H1 (cell line): ENCODE measurements around the gene DVL2. TPM values are rescaled to one million over a fixed set of nuclear protein-coding genes. Genes with fewer than 3 reads are reported as not detected.

Experiments used
- ASH2L ChIP-seq: fragments of 200-600, 300-600 bp; sonication (generic); IDR thresholded peaks from one replicate; pipeline ENCODE4 v1.7.1; 2017; ENCODE audit warnings: low read length
- BCL11A ChIP-seq, 2 experiments: IDR thresholded peaks; one replicate each; pipeline ENCODE4 v1.6.1; 2011; ENCODE audit warnings: low read depth in 2 of 2, low read length in 2 of 2, mild to moderate bottlenecking in 2 of 2
- BRCA1 ChIP-seq: IDR thresholded peaks from 2 replicates; pipeline ENCODE4 v1.6.1; 2012; ENCODE audit warnings: low read depth, low read length, improper control_type of control experiment
- CHD1 ChIP-seq: IDR thresholded peaks from 2 replicates; pipeline ENCODE4 v1.6.1; 2012; ENCODE audit warnings: low read depth, low read length, improper control_type of control experiment
- EZH2 ChIP-seq: fragments of 200-600 bp; sonication (generic); IDR thresholded peaks from 2 replicates; pipeline ENCODE4 v1.7.1; 2012; ENCODE audit warnings: low read depth, mild to moderate bottlenecking, moderate library complexity, low read length, inconsistent platforms; ENCODE audit not compliant: severe bottlenecking
- KDM5A ChIP-seq: fragments of 200-600 bp; IDR thresholded peaks from 2 replicates; pipeline ENCODE4 v1.7.1; 2012; ENCODE audit warnings: mild to moderate bottlenecking, low read length, inconsistent platforms, mixed read lengths
- POLR2AphosphoS5 ChIP-seq: IDR thresholded peaks from 2 replicates; pipeline ENCODE4 v1.6.1; 2011; ENCODE audit warnings: low read depth, low read length
- TEAD4 ChIP-seq: IDR thresholded peaks from 2 replicates; pipeline ENCODE4 v1.6.1; 2012; ENCODE audit warnings: low read depth, low read length, inconsistent platforms, mixed read lengths
- polyA plus RNA-seq, 7 experiments: library from polyadenylated mRNA; depleted of rRNA in 3 of 7; stranded (reverse) in 5 of 7; unstranded in 2 of 7; fragments of >200 nt in 5 of 7; fragments of 200-250 nt in 2 of 7; gene quantifications; 1 replicate in 5 of 7; 2 replicates in 1 of 7; 4 replicates in 1 of 7; pipeline versions ENCODE4 v1.2.1 to v1.2.3, GENCODE V29; 2011 to 2013; ENCODE audit warnings: missing spikeins in 2 of 7, mixed read lengths in 2 of 7
- total RNA-seq: library from RNA; stranded (reverse); fragmentation: NEBNext Ultra II Directional; extraction: Animal tissue kit (Norgen Biotek cat#: 25700); gene quantifications from 2 replicates; pipeline ENCODE4 v1.2.1, GENCODE V29; 2021
- TF ChIP-seq, protein P1 (sequence below): fragments of 300-600 bp; sonication (generic); IDR thresholded peaks from 2 replicates; pipeline ENCODE4 v1.7.1; 2012; ENCODE audit warnings: low read length, moderate library complexity, mild to moderate bottlenecking, inconsistent platforms; ENCODE audit not compliant: insufficient replicate concordance
- TF ChIP-seq, protein P2 (sequence below): IDR thresholded peaks from 2 replicates; pipeline ENCODE4 v1.6.1; 2011; ENCODE audit warnings: low read depth, mild to moderate bottlenecking, low read length; ENCODE audit not compliant: insufficient read depth

Gene DVL2
- total and polyA plus RNA-seq, 2 of the 8 experiments (the other 6 are each of a cell fraction or from before 2014, with no cell fraction given): 19.0 to 59.6 TPM

DNA sequence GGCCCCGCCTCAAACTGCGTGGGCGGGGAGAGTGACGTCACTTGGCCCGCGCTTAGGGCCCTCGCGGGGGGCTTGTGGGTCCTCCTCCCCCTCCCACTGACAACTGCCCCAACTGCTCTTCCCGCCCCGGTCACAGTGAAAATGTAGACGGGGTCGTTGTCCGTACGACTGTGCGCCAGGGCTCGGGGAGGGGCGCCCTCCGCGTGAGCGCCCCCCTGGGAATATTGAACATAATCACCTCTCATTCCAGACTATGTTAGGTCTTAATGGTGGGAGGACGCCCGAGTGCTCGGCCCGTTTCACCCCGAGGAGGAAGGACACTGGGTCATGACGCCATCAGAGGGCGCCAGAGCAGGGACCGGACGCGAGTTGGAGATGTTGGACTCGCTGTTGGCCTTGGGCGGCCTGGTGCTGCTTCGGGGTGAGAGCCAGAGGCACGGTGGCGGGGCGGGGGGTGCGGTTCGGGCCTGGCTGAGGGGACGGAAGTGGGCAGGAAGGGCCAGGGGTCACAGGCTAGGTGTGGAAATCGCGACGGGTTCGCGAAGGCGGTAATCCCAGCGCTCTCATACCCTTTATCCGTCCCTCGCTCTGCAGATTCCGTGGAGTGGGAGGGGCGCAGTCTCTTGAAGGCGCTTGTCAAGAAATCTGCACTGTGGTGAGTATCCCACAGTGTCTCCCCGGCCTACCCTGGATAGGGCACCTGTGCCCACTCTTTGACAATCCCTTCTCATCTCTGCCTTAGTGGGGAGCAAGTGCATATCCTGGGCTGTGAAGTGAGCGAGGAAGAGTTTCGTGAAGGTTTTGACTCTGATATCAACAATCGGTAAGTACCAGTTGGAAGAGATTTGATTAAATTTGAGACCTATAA is 18.1 kb upstream of the DVL2 start, which contains the start of gene ELP5 (continued):
- TF ChIP-seq, protein P1, sequence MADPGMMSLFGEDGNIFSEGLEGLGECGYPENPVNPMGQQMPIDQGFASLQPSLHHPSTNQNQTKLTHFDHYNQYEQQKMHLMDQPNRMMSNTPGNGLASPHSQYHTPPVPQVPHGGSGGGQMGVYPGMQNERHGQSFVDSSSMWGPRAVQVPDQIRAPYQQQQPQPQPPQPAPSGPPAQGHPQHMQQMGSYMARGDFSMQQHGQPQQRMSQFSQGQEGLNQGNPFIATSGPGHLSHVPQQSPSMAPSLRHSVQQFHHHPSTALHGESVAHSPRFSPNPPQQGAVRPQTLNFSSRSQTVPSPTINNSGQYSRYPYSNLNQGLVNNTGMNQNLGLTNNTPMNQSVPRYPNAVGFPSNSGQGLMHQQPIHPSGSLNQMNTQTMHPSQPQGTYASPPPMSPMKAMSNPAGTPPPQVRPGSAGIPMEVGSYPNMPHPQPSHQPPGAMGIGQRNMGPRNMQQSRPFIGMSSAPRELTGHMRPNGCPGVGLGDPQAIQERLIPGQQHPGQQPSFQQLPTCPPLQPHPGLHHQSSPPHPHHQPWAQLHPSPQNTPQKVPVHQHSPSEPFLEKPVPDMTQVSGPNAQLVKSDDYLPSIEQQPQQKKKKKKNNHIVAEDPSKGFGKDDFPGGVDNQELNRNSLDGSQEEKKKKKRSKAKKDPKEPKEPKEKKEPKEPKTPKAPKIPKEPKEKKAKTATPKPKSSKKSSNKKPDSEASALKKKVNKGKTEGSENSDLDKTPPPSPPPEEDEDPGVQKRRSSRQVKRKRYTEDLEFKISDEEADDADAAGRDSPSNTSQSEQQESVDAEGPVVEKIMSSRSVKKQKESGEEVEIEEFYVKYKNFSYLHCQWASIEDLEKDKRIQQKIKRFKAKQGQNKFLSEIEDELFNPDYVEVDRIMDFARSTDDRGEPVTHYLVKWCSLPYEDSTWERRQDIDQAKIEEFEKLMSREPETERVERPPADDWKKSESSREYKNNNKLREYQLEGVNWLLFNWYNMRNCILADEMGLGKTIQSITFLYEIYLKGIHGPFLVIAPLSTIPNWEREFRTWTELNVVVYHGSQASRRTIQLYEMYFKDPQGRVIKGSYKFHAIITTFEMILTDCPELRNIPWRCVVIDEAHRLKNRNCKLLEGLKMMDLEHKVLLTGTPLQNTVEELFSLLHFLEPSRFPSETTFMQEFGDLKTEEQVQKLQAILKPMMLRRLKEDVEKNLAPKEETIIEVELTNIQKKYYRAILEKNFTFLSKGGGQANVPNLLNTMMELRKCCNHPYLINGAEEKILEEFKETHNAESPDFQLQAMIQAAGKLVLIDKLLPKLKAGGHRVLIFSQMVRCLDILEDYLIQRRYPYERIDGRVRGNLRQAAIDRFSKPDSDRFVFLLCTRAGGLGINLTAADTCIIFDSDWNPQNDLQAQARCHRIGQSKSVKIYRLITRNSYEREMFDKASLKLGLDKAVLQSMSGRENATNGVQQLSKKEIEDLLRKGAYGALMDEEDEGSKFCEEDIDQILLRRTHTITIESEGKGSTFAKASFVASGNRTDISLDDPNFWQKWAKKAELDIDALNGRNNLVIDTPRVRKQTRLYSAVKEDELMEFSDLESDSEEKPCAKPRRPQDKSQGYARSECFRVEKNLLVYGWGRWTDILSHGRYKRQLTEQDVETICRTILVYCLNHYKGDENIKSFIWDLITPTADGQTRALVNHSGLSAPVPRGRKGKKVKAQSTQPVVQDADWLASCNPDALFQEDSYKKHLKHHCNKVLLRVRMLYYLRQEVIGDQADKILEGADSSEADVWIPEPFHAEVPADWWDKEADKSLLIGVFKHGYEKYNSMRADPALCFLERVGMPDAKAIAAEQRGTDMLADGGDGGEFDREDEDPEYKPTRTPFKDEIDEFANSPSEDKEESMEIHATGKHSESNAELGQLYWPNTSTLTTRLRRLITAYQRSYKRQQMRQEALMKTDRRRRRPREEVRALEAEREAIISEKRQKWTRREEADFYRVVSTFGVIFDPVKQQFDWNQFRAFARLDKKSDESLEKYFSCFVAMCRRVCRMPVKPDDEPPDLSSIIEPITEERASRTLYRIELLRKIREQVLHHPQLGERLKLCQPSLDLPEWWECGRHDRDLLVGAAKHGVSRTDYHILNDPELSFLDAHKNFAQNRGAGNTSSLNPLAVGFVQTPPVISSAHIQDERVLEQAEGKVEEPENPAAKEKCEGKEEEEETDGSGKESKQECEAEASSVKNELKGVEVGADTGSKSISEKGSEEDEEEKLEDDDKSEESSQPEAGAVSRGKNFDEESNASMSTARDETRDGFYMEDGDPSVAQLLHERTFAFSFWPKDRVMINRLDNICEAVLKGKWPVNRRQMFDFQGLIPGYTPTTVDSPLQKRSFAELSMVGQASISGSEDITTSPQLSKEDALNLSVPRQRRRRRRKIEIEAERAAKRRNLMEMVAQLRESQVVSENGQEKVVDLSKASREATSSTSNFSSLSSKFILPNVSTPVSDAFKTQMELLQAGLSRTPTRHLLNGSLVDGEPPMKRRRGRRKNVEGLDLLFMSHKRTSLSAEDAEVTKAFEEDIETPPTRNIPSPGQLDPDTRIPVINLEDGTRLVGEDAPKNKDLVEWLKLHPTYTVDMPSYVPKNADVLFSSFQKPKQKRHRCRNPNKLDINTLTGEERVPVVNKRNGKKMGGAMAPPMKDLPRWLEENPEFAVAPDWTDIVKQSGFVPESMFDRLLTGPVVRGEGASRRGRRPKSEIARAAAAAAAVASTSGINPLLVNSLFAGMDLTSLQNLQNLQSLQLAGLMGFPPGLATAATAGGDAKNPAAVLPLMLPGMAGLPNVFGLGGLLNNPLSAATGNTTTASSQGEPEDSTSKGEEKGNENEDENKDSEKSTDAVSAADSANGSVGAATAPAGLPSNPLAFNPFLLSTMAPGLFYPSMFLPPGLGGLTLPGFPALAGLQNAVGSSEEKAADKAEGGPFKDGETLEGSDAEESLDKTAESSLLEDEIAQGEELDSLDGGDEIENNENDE: no peak
- no peak for TF ChIP-seq CHD1
- TF ChIP-seq EZH2: no peak
- TF ChIP-seq, protein P2, sequence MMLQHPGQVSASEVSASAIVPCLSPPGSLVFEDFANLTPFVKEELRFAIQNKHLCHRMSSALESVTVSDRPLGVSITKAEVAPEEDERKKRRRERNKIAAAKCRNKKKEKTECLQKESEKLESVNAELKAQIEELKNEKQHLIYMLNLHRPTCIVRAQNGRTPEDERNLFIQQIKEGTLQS: no peak
- peak; percentile 92; the same call in 1 of the 2 replicates for TF ChIP-seq POLR2AphosphoS5
- TF ChIP-seq TEAD4: no peak
- peak; percentile 71 for TF ChIP-seq KDM5A
- peak; percentile 95 for TF ChIP-seq ASH2L
- TF ChIP-seq BRCA1: no peak
- TF ChIP-seq BCL11A (IDR thresholded peaks at IDR 0.05; ENCODE audit: low read depth in 2 of 2, low read length in 2 of 2): no peak
